Left kidney (tissue), 1 donor: ENCODE data around the gene ARL2. TPM values are rescaled to one million over a fixed set of nuclear protein-coding genes. Genes with fewer than 3 reads are reported as not detected.

Experiments
- polyA plus RNA-seq: library from polyadenylated mRNA; unstranded; fragments of 120-200 nt; gene quantifications from one replicate; pipeline ENCODE4 v1.2.1, GENCODE V29; 2013; ENCODE audit not compliant: insufficient read length

Gene ARL2
- polyA plus RNA-seq, 1 donor: 45.6 TPM

Other genes starting within 250 kb of the ARL2 start
- gene SF1, start 235.6 kb upstream of the ARL2 start, polyA plus RNA-seq: 520 TPM
- 17.4 TPM for gene MAP4K2, start 210.9 kb upstream of the ARL2 start, polyA plus RNA-seq
- 36.6 TPM for gene MEN1, start 203.6 kb upstream of the ARL2 start, polyA plus RNA-seq
- gene CDC42BPG, start 169.5 kb upstream of the ARL2 start, polyA plus RNA-seq: 5.4 TPM
- 56.5 TPM for gene EHD1, start 135.5 kb upstream of the ARL2 start, polyA plus RNA-seq
- gene ATG2A, start 97.0 kb upstream of the ARL2 start, polyA plus RNA-seq: 16.4 TPM
- gene PPP2R5B, start 89.5 kb upstream of the ARL2 start, polyA plus RNA-seq: 18.5 TPM
- gene GPHA2, start 78.3 kb upstream of the ARL2 start, polyA plus RNA-seq: 2.6 TPM
- gene MAJIN, start 42.1 kb upstream of the ARL2 start, polyA plus RNA-seq: 0.88 TPM
- 3.2 TPM for gene BATF2, start 17.2 kb upstream of the ARL2 start, polyA plus RNA-seq
- 22.3 TPM for gene SNX15, start 13.3 kb downstream of the ARL2 start, polyA plus RNA-seq
- 10.4 TPM for gene SAC3D1, start 27.1 kb downstream of the ARL2 start, polyA plus RNA-seq
- gene NAALADL1, start 44.4 kb downstream of the ARL2 start, polyA plus RNA-seq: 10.0 TPM
- gene CDCA5, start 69.9 kb downstream of the ARL2 start, polyA plus RNA-seq: 23.1 TPM
- 26.0 TPM for gene ZFPL1, start 70.1 kb downstream of the ARL2 start, polyA plus RNA-seq
- 93.3 TPM for gene VPS51, start 82.1 kb downstream of the ARL2 start, polyA plus RNA-seq
- 63.8 TPM for gene TM7SF2, start 97.7 kb downstream of the ARL2 start, polyA plus RNA-seq
- gene ZNHIT2, start 103.5 kb downstream of the ARL2 start, polyA plus RNA-seq: 4.8 TPM
- 474 TPM for gene FAU, start 108.0 kb downstream of the ARL2 start, polyA plus RNA-seq
- gene MRPL49, start 108.2 kb downstream of the ARL2 start, polyA plus RNA-seq: 52.6 TPM
- 47.1 TPM for gene SYVN1, start 120.4 kb downstream of the ARL2 start, polyA plus RNA-seq
- gene SPDYC, start 156.1 kb downstream of the ARL2 start, polyA plus RNA-seq: not detected
- 86.6 TPM for gene CAPN1, start 167.8 kb downstream of the ARL2 start, polyA plus RNA-seq
- gene POLA2, start 247.8 kb downstream of the ARL2 start, polyA plus RNA-seq: 35.0 TPM